Measurements from ENCODE around the gene MGAT2. TPM values are rescaled to one million over a fixed set of nuclear protein-coding genes. Genes with fewer than 3 reads are reported as not detected.
"Not testable (repeated sequence)": the region's sequence is repeated elsewhere in the genome, so short reads cannot be mapped to it uniquely, and the experiment has no call there.

Gene MGAT2
- total RNA-seq, 1 experiment from 2014 or later, result 80.5 TPM

- Histone ChIP-seq H3K4me3 (no peak overlapping the region), H3K27ac (no peak overlapping the region), H3K9me3 (replicated peaks) (no peaks in the 10 kb centered on the region), H3K4me1 (replicated peaks) (no peaks in the 10 kb centered on the region), H3K27me3 (replicated peaks) (no peaks in the 10 kb centered on the region), H3K36me3 (peaks cover 4% of the 10 kb centered on the region)
- no peak for DNase-seq (ENCODE audit: low read depth in 1 of 2, low spot score in 2 of 2)
Observed at GRCh38 chr14:49653508-49653907, 32.9 kb downstream of the MGAT2 start.

GRCh38 chr14:49654511-49654910, 33.9 kb downstream of the MGAT2 start:
- Histone ChIP-seq H3K4me3 (no peak overlapping the region), H3K27me3 (replicated peaks) (no peaks in the 10 kb centered on the region), H3K9me3 (replicated peaks) (no peaks in the 10 kb centered on the region), H3K4me1 (replicated peaks) (no peaks in the 10 kb centered on the region), H3K36me3 (peaks cover 7% of the 10 kb centered on the region), H3K27ac (no peak overlapping the region)
- DNase-seq (ENCODE audit: low read depth in 1 of 2, low spot score in 2 of 2), result no peak

- not testable (repeated sequence) for H3K4me1 ChIP-seq (replicated peaks); DNase-seq (ENCODE audit: low read depth in 1 of 2, low spot score in 2 of 2); H3K27ac ChIP-seq
Observed at GRCh38 chr14:49657500-49657899, 36.9 kb downstream of the MGAT2 start.

GRCh38 chr14:49659526-49660455, 39.2 kb downstream of the MGAT2 start:
- Histone ChIP-seq H3K4me1 (replicated peaks) (no peaks in the 10 kb centered on the region), H3K4me3 (no peak overlapping the region), H3K27ac (no peak overlapping the region), H3K27me3 (replicated peaks) (no peaks in the 10 kb centered on the region), H3K9me3 (replicated peaks) (no peaks in the 10 kb centered on the region), H3K36me3 (peaks cover 8% of the 10 kb centered on the region; the same call in 1 of the 2 replicates)
- DNase-seq (ENCODE audit: low read depth in 1 of 2, low spot score in 2 of 2), result no peak

More at GRCh38 chr14:49657500-49657899, 36.9 kb downstream of the MGAT2 start:
- not testable (repeated sequence) for H3K27me3 ChIP-seq (replicated peaks); H3K4me3 ChIP-seq; H3K9me3 ChIP-seq (replicated peaks); H3K36me3 ChIP-seq

- H3K27ac ChIP-seq, result no peak overlapping the region
- no peak for DNase-seq (ENCODE audit: low read depth in 1 of 2, low spot score in 2 of 2)
- H3K27me3 ChIP-seq (replicated peaks), result no peaks in the 10 kb centered on the region
- no peaks in the 10 kb centered on the region for H3K9me3 ChIP-seq (replicated peaks)
- no peaks in the 10 kb centered on the region for H3K4me1 ChIP-seq (replicated peaks)
- H3K36me3 ChIP-seq, result peaks cover 10% of the 10 kb centered on the region
- no peak overlapping the region for H3K4me3 ChIP-seq
Observed at GRCh38 chr14:49670475-49670874, 49.9 kb downstream of the MGAT2 start.

Other genes with a start within 250 kb of the MGAT2 start
- 2,039 and 3,165 TPM in 2 replicates for gene RPS29, start 34.4 kb upstream of the MGAT2 start, total RNA-seq (2014; rRNA removed; shearing (Covaris generic))
- gene LRR1, start 21.9 kb upstream of the MGAT2 start, total RNA-seq (2014; rRNA removed; shearing (Covaris generic)), result 39.0 and 46.7 TPM in 2 replicates
- 165 and 336 TPM in 2 replicates for gene RPL36AL, start 173 bp upstream of the MGAT2 start, total RNA-seq (2014; rRNA removed; shearing (Covaris generic))
- gene DNAAF2, start 14.4 kb downstream of the MGAT2 start, total RNA-seq (2014; rRNA removed; shearing (Covaris generic)), result 10.8 and 12.7 TPM in 2 replicates
- gene POLE2, start 67.4 kb downstream of the MGAT2 start, total RNA-seq (2014; rRNA removed; shearing (Covaris generic)), result 16.0 and 26.1 TPM in 2 replicates
- gene KLHDC1, start 72.3 kb downstream of the MGAT2 start, total RNA-seq (2014; rRNA removed; shearing (Covaris generic)), result 1.3 and 1.8 TPM in 2 replicates
- 17.6 and 23.5 TPM in 2 replicates for gene KLHDC2, start 147.4 kb downstream of the MGAT2 start, total RNA-seq (2014; rRNA removed; shearing (Covaris generic))
- 30.4 and 42.7 TPM in 2 replicates for gene NEMF, start 232.0 kb downstream of the MGAT2 start, total RNA-seq (2014; rRNA removed; shearing (Covaris generic))